Ishikawa (cell line): ENCODE data around the gene ZNF208.

Source experiments
- CEBPB ChIP-seq: IDR thresholded peaks from 2 replicates; pipeline ENCODE4 v1.6.1; 2012
- CREB1 ChIP-seq: IDR thresholded peaks from 2 replicates; pipeline ENCODE4 v1.6.1; 2012; ENCODE audit warnings: low read depth
- EGR1 ChIP-seq: IDR thresholded peaks from 2 replicates; pipeline ENCODE4 v1.6.1; 2012
- EP300 ChIP-seq: IDR thresholded peaks from 2 replicates; pipeline ENCODE4 v1.6.1; 2012; ENCODE audit warnings: borderline replicate concordance
- FOXM1 ChIP-seq: IDR thresholded peaks from 2 replicates; pipeline ENCODE4 v1.6.1; 2012; ENCODE audit warnings: low read depth, borderline replicate concordance
- MAX ChIP-seq: IDR thresholded peaks from 2 replicates; pipeline ENCODE4 v1.6.1; 2012
- NFIC ChIP-seq: IDR thresholded peaks from 2 replicates; pipeline ENCODE4 v1.6.1; 2012
- RAD21 ChIP-seq: IDR thresholded peaks from 2 replicates; pipeline ENCODE4 v1.6.1; 2012; ENCODE audit warnings: low read depth
- REST ChIP-seq: IDR thresholded peaks from 2 replicates; pipeline ENCODE4 v1.6.1; 2012; ENCODE audit warnings: low read depth, mild to moderate bottlenecking
- TAF1 ChIP-seq: IDR thresholded peaks from 2 replicates; pipeline ENCODE4 v1.6.1; 2012; ENCODE audit warnings: low read depth, mild to moderate bottlenecking
- TCF12 ChIP-seq: IDR thresholded peaks from 2 replicates; pipeline ENCODE4 v1.6.1; 2012; ENCODE audit warnings: low read depth
- TEAD4 ChIP-seq: IDR thresholded peaks from 2 replicates; pipeline ENCODE4 v1.6.1; 2012
- YY1 ChIP-seq: IDR thresholded peaks from 2 replicates; pipeline ENCODE4 v1.6.1; 2012; ENCODE audit warnings: low read depth
- ZBTB7A ChIP-seq: IDR thresholded peaks from 2 replicates; pipeline ENCODE4 v1.6.1; 2012; ENCODE audit warnings: low read depth
- TF ChIP-seq, protein P1 (sequence below): IDR thresholded peaks from 2 replicates; pipeline ENCODE4 v1.6.1; 2012

The ZNF208 gene

GRCh38 chr19:21891086-21891485 is 119.7 kb downstream of the ZNF208 start:
- TF ChIP-seq, protein P1, sequence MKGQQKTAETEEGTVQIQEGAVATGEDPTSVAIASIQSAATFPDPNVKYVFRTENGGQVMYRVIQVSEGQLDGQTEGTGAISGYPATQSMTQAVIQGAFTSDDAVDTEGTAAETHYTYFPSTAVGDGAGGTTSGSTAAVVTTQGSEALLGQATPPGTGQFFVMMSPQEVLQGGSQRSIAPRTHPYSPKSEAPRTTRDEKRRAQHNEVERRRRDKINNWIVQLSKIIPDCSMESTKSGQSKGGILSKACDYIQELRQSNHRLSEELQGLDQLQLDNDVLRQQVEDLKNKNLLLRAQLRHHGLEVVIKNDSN, result no peak
- TF ChIP-seq MAX, result no peak
- TF ChIP-seq REST, result no peak
- TF ChIP-seq EGR1, result no peak
- no peak for TF ChIP-seq FOXM1
- no peak for TF ChIP-seq TCF12
- no peak for TF ChIP-seq EP300
- no peak for TF ChIP-seq RAD21
- no peak for TF ChIP-seq CEBPB
- TF ChIP-seq NFIC, result no peak
- no peak for TF ChIP-seq CREB1
- no peak for TF ChIP-seq TAF1
- no peak for TF ChIP-seq YY1
- no peak for TF ChIP-seq TEAD4

DNA sequence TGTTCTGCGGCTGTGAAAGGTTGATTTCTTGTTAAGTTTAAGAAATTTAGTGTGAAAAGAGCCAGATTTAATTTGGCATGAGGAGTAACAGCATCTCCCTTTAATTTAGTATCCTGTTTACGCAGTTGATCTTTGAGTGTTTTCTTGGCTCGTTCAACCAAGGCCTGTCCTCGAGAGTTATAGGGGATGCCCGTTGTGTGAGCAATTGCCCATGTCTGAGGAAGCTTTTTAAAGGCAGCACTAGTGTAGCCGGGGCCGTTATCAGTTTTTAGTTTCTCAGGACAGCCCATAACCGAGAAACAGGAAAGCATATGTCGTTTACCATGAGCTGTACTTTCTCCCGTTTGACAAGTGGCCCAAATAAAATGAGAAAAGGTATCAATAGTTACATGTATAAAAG is 127.2 kb downstream of the ZNF208 start:
- no peak for TF ChIP-seq TEAD4
- TF ChIP-seq CEBPB, result no peak
- no peak for TF ChIP-seq NFIC
- no peak for TF ChIP-seq TCF12
- TF ChIP-seq REST, result no peak
- TF ChIP-seq FOXM1, result no peak
- no peak for TF ChIP-seq MAX
- no peak for TF ChIP-seq EP300
- no peak for TF ChIP-seq CREB1
- TF ChIP-seq ZBTB7A, result no peak
- TF ChIP-seq, protein P1, result no peak
- TF ChIP-seq EGR1, result no peak
- no peak for TF ChIP-seq RAD21
- no peak for TF ChIP-seq TAF1
